Measurements from ENCODE around the gene BPI.

The BPI gene

DNA sequence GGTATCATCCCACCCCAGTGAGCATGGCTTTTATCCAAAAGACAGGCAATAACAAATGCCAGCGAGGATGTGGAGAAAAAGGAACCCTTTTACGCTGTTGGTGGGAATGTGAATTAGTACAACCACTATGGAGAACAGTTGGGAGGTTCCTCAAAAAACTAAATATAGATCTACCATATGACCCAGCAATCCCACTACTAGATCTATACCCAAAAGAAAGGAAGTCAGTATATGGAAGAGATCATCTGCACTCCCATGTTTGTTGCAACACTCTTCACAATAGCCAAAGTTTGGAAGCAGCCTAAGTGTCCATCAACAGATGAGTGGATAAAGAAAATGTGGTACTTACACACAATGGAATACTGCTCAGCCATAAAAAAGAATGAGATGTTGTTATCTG is 37.5 kb upstream of the BPI start:
- DNase-seq (no peak), ATAC-seq (ENCODE audit: insufficient read depth, low read depth) (no peak)
- Histone ChIP-seq H3K9me3 (ENCODE audit: insufficient read depth, low read length, severe bottlenecking) (no peaks in the 10 kb centered on the region), H3K9ac (ENCODE audit: low read depth, low read length) (no peak overlapping the region), H3K4me1 (ENCODE audit: insufficient read depth, low read length) (no peaks in the 10 kb centered on the region), H3K4me2 (ENCODE audit: insufficient read depth, low read length) (no peak overlapping the region), H4K20me1 (ENCODE audit: insufficient read depth, low read length) (no peaks in the 10 kb centered on the region), H2AFZ (ENCODE audit: low read depth, low read length) (no peak overlapping the region), H3K79me2 (ENCODE audit: insufficient read depth, low read length) (no peaks in the 10 kb centered on the region), H3K27ac (ENCODE audit: low read length) (no peak overlapping the region), H3K36me3 (ENCODE audit: insufficient read depth, low read length) (no peaks in the 10 kb centered on the region), H3K27me3 (ENCODE audit: insufficient read depth, low read length, poor library complexity) (peaks cover 7% of the 10 kb centered on the region), H3K4me3 (ENCODE audit: low read depth in 1 of 2, low read length in 2 of 2) (no peak overlapping the region)
- TF ChIP-seq EZH2 (IDR thresholded peaks at IDR 0.05; ENCODE audit: borderline replicate concordance, low read depth, low read length, severe bottlenecking) = no peak
- TF ChIP-seq, protein P1, sequence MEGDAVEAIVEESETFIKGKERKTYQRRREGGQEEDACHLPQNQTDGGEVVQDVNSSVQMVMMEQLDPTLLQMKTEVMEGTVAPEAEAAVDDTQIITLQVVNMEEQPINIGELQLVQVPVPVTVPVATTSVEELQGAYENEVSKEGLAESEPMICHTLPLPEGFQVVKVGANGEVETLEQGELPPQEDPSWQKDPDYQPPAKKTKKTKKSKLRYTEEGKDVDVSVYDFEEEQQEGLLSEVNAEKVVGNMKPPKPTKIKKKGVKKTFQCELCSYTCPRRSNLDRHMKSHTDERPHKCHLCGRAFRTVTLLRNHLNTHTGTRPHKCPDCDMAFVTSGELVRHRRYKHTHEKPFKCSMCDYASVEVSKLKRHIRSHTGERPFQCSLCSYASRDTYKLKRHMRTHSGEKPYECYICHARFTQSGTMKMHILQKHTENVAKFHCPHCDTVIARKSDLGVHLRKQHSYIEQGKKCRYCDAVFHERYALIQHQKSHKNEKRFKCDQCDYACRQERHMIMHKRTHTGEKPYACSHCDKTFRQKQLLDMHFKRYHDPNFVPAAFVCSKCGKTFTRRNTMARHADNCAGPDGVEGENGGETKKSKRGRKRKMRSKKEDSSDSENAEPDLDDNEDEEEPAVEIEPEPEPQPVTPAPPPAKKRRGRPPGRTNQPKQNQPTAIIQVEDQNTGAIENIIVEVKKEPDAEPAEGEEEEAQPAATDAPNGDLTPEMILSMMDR (IDR thresholded peaks at IDR 0.05; ENCODE audit: borderline replicate concordance, extremely low read depth, low read length, poor library complexity, severe bottlenecking) = no peak

DNA sequence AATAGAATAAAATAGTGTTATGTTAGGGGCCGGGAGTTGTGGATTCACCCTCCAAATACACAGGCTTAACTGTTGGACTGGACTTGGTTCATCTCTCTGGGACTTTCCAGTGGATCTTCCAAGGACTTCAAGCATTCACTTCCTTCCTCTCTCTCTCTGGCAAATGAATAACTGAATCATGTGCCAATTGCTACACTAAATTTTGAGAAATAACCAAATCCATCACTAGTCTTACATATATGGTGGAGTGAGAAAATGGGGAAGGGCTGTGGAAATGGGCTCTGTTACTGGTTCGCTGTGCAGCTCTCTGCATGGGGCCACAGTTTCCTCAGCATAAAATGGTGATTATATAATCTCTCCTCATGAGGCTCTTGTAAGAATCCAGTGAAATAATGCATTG is 36.7 kb upstream of the BPI start:
- Histone ChIP-seq H2AFZ (ENCODE audit: low read depth, low read length) (no peak overlapping the region), H3K36me3 (ENCODE audit: insufficient read depth, low read length) (no peaks in the 10 kb centered on the region), H3K27ac (ENCODE audit: low read length) (no peak overlapping the region), H3K9ac (ENCODE audit: low read depth, low read length) (no peak overlapping the region), H3K4me1 (ENCODE audit: insufficient read depth, low read length) (no peaks in the 10 kb centered on the region), H3K4me2 (ENCODE audit: insufficient read depth, low read length) (no peak overlapping the region), H3K9me3 (ENCODE audit: insufficient read depth, low read length, severe bottlenecking) (no peaks in the 10 kb centered on the region), H3K79me2 (ENCODE audit: insufficient read depth, low read length) (no peaks in the 10 kb centered on the region), H3K27me3 (ENCODE audit: insufficient read depth, low read length, poor library complexity) (peaks cover 7% of the 10 kb centered on the region), H3K4me3 (ENCODE audit: low read depth in 1 of 2, low read length in 2 of 2) (no peak overlapping the region), H4K20me1 (ENCODE audit: insufficient read depth, low read length) (no peaks in the 10 kb centered on the region)
- ATAC-seq (ENCODE audit: insufficient read depth, low read depth) (no peak), DNase-seq (no peak)
- TF ChIP-seq EZH2 (IDR thresholded peaks at IDR 0.05; ENCODE audit: borderline replicate concordance, low read depth, low read length, severe bottlenecking) = no peak
- TF ChIP-seq, protein P1 (IDR thresholded peaks at IDR 0.05; ENCODE audit: borderline replicate concordance, extremely low read depth, low read length, poor library complexity, severe bottlenecking) = no peak

DNA sequence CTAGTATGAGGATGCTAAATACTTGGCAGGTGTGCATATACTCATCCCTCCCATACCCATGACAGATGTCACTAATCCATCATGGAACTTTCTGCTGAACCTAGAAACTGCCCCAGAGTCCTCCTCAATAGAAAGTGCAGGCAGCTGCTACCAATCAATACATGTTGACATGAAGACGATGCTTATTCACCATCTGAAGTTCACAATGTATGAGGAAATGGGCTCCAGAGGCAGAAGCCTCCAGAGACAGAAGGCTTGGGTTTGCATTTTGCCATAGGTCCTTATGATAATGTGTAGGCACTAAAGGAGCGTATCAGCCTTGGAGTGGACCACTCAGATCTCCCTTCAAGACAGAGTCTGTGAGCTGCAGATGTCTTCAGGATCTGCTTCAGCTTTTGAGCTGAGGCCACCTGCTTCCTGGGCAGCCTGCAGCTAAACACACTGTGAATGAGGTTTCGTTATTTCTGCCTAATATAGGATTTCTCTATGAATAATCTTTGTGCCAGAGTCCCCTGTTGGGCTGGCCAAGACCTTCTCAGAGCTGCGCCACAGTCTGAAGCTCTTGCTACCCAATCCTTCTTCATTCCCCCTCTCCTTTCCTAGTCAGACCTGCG is 35.9 kb upstream of the BPI start:
- Histone ChIP-seq H3K9ac (ENCODE audit: low read depth, low read length) (no peak overlapping the region), H3K4me1 (ENCODE audit: insufficient read depth, low read length) (no peaks in the 10 kb centered on the region), H3K27me3 (ENCODE audit: insufficient read depth, low read length, poor library complexity) (peaks cover 7% of the 10 kb centered on the region), H3K9me3 (ENCODE audit: insufficient read depth, low read length, severe bottlenecking) (no peaks in the 10 kb centered on the region), H3K4me3 (ENCODE audit: low read depth in 1 of 2, low read length in 2 of 2) (no peak overlapping the region), H3K27ac (ENCODE audit: low read length) (no peak overlapping the region), H3K36me3 (ENCODE audit: insufficient read depth, low read length) (no peaks in the 10 kb centered on the region), H2AFZ (ENCODE audit: low read depth, low read length) (no peak overlapping the region), H3K4me2 (ENCODE audit: insufficient read depth, low read length) (no peak overlapping the region), H3K79me2 (ENCODE audit: insufficient read depth, low read length) (no peaks in the 10 kb centered on the region), H4K20me1 (ENCODE audit: insufficient read depth, low read length) (no peaks in the 10 kb centered on the region)
- ATAC-seq (ENCODE audit: insufficient read depth, low read depth) (no peak), DNase-seq (no peak)
- no peak for TF ChIP-seq EZH2 (IDR thresholded peaks at IDR 0.05; ENCODE audit: borderline replicate concordance, low read depth, low read length, severe bottlenecking)
- TF ChIP-seq, protein P1 (IDR thresholded peaks at IDR 0.05; ENCODE audit: borderline replicate concordance, extremely low read depth, low read length, poor library complexity, severe bottlenecking) = no peak

Measured in DND-41 (cell line).